HG03039 (cell line): Measurements from ENCODE around the gene MAP3K4.

Source experiments
- ATAC-seq: cut with Tn5 transposase; IDR thresholded peaks from one replicate; pipeline ENCODE4 v1.9.1; 2021; ENCODE audit warnings: mild to moderate bottlenecking, moderate library complexity; ENCODE audit not compliant: unreplicated experiment

The MAP3K4 gene

DNA sequence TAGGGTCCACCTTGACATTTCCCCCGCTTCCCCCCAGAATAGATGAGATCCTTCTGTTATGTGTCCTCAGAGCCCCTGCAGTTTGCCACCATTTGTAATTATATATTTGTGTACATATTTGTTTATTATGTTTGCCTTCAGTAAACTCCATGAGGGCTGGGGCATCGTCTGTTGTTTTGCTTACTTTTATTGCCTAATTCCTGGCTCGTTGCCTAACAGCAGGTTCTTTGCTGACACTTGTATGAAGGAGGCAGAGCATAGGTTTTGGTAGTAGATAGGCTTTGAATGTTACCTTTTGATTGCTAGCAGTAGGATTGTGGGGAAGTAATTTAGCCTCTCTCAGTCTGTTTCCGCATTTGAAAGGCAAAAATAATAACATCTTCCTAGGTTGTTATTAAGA lies 9.9 kb downstream of the MAP3K4 start:
- ATAC-seq, result no peak

DNA sequence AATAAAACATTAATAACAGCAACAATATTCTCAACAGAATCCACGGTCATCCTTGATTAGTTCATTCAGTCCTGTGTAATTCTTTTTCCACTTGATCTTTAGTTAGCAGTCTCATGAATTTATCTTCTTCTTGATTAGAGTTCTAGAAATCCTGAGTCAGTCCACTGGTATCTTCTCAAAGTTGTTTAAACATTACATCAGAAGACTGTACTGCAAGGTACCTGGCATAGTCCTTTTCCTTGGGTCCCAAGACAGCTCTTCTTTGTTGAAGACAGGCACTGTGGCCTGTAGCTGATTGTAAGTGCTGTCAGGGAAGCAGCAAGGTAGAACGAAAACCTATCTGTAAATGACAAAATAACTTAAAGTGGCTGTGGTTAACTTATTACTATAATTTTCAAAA lies 11.8 kb downstream of the MAP3K4 start:
- no peak for ATAC-seq

DNA sequence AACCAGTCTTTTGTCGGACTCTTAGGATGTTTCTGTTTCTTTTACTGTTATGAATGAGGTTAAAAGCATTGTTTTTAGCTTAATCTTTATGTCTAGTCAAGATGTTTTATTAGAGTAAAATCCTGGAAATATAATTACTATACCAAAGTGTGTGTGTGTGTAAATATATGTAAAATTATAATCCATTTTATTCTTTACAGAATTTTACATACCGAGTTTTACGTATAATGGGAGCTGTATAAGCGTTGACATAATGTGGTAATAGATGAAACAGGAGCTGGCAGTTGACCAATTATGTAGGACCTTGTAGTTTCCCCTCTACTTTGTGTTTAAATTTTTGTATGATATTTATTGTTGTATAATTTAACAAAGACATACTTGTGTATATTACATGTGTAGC lies 16.7 kb downstream of the MAP3K4 start:
- ATAC-seq, result no peak

GRCh38 chr6:161009991-161010390 lies 18.4 kb downstream of the MAP3K4 start:
- ATAC-seq, result no peak

- ATAC-seq, result no peak
Observed at GRCh38 chr6:161010418-161010817, 18.8 kb downstream of the MAP3K4 start.

DNA sequence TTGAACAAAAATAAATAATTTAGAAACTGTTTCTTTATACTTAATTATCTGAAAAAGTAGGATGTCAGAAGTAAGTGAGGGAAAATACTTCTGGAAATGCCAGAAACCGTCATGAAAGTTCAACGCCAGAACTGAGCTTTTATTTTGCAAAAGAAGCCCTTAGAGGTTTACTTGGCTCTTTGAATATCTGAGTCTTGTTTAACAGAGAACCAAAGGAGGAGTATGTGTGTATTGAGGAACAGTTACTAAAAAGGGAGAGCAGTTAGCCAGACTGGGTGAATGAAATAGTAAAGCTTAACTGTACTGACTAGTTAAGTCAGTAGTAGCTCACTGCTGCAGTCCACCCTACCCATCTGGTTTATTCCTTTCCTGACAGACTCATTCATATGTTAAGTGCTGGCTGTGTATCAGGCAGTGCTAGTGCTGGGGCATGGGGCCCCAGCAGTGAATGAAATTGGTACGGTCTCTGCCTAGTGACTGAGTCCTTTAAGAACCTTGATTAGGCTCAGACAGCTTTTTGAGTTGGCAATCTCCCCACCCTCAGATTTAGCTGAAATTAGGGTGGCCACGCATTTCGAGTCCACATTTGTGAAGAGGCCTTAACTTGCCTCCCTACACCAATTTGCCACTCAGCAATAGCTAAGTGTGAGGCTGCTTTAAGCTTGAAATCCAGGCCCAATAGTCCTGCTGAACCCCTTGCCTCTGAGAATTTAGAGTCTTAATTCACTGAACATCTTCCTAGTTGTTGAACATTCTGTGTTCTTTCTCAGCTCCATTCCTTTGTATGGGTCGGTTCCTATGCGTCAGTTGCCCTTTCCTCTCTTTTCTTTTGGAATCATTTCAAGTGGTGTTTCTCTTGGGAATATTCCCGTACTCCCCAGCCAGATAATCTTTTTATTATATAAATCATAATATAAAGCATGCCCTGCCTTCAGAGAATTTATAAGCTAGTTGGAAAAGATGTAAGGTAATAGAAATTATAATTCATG lies 20.2 kb downstream of the MAP3K4 start:
- ATAC-seq, result no peak

- ATAC-seq, result no peak
Observed at GRCh38 chr6:161013695-161014094, 22.1 kb downstream of the MAP3K4 start.

DNA sequence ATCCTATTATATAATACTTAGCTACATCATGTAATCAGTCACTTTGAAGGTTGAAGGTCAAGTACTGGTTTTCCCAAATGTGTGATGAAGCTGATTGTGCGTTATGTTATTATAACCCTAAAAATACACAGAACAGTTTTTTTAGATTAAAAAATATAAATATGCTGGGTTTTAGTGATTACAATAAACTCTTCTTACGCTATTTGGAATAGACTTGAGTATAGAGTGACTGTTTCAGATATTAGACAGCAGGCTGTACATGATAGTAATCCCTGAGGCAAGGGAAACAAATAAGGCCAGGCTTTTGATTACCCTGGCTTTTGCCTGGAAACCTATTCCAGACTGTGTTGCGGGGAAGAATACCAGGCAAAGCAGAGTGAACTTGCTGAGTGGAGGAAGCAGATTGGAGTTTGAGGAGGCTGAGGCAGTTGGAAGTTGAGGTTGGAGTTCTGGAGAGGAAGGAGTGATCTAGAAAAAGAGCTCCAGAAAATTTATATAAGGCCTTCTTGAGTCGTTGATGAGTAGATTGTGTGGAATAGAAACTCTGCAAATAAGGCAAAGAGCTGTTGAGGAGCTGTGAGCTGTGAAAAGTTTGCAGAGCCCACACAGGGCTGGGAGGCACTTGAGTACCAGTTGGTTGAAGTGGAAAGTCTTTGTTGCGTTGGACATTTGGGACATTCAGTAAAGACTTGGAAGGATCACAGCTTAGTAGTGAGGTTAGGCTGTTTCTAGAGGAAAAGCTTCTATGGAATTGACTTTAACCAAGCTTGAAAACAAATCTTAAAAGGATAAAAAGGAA lies 26.4 kb downstream of the MAP3K4 start:
- no peak for ATAC-seq

GRCh38 chr6:161019324-161019839 lies 27.8 kb downstream of the MAP3K4 start:
- ATAC-seq, result no peak

DNA sequence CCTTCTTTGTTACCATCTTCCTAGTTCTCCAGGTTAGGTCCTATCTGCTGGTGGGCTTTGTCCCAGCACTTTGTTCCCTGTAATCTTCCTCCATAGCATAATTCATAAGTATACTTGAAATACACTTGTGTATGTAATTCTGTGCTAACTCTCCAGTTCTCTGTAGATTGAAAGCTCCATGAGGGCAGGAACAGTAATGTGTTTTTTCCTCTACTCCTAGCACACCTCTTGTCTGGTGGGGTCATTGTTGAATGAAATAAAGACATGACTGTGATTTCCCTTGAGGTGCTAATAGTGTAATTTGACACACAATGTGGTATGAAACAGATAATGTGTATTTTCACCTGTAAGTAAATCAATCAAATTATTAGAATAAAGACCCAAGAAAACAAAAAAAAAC lies 30.0 kb downstream of the MAP3K4 start:
- ATAC-seq, result no peak

DNA sequence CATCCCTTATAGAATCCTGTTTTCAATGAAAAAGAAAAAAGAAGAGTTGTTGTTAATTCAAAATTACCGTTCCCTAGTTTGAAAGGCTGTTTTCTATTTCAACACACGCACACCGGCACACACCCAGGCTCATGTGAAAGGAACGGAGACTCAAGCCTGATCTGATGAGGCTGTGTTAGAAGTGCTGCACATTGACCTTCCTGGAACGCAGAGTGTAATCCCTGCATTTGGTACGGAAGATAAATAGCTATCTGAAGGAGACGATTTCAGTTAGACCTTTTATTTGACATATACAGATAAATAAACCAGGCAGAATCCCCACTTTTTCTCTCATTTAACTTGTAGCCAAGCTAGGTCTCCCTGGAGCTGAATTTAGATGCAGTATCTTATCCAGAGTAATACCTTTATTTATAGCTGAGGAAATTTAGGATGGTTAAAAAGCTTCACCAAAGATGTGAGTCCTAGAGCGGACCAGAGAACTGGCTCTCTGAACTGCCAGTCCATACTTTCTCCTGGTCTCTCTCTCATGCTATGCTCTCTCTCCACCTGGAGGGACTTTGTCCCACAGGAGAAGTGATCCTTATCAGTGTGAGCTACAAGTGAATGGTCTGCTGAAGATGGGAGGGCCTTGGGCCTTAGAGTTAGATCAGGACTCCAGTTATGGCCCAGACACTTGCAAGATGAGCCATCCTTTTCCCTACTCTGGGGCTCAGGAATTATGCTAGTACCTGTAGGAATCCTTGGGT lies 30.6 kb downstream of the MAP3K4 start:
- no peak for ATAC-seq

DNA sequence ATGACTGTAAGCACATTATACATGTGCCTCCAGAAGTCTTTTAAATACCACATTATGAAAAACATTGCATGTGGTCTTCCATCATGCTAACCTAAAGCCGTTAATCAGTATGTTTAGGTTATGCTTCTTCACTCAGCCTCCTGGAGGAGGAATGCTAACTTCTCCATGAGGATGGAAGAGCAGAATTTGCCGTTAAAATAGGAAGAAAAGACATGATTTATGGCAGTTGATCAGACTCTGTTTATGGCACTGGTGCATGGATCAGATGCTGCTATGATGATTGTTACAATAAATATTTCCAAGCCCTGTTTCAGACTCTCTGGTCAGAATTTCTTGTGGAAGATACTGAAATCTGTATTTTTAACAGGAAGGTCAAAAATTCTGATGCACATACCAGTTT lies 31.7 kb downstream of the MAP3K4 start:
- ATAC-seq, result no peak

GRCh38 chr6:161024364-161024920 lies 32.9 kb downstream of the MAP3K4 start:
- no peak for ATAC-seq

DNA sequence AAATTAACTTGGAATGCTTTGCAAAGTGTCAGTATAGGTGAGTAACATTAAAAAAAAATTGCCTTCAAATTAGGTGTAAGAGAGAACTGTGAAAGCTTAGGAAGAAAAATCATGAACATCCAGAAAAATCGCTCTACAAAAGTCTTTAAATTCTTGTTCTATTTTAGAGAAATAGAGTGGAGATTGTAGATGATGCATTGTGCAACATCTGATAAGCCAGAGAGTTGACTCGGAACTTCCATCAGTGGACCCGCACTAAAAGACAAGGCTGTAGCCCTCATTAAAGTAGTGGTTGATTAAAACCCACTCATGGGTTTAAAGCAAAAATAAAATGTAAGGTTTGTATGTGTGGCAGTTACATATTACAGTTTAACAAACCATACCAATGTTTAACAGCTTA lies 35.8 kb downstream of the MAP3K4 start:
- ATAC-seq, result no peak

- peak; percentile 77 for ATAC-seq
Observed at GRCh38 chr6:161029195-161029809, 37.7 kb downstream of the MAP3K4 start.

- ATAC-seq, result no peak
Observed at GRCh38 chr6:161031721-161032495, 40.3 kb downstream of the MAP3K4 start.

GRCh38 chr6:161033667-161034066 lies 42.1 kb downstream of the MAP3K4 start:
- ATAC-seq, result no peak

GRCh38 chr6:161035182-161035980 lies 43.8 kb downstream of the MAP3K4 start:
- no peak for ATAC-seq

- ATAC-seq, result no peak
Observed at GRCh38 chr6:161035981-161036263, 44.4 kb downstream of the MAP3K4 start.
